Limb (tissue), 2 donors: Measurements from ENCODE around the gene PAQR5.
"Not testable (repeated sequence)": the region's sequence is repeated elsewhere in the genome, so short reads cannot be mapped to it uniquely, and the experiment has no call there.

Experiments
- DNase-seq, 2 donors: peaks; one replicate each; pipeline ENCODE4 v3.0.0-alpha.2; 2016; ENCODE audit errors: extremely low spot score in 2 of 2

PAQR5 gene, protein sequence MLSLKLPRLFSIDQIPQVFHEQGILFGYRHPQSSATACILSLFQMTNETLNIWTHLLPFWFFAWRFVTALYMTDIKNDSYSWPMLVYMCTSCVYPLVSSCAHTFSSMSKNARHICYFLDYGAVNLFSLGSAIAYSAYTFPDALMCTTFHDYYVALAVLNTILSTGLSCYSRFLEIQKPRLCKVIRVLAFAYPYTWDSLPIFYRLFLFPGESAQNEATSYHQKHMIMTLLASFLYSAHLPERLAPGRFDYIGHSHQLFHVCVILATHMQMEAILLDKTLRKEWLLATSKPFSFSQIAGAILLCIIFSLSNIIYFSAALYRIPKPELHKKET

GRCh38 chr15:69298697-69299441 lies at the start of gene PAQR5:
Gene PAQR5, plus strand, starts transcription at chr15:69298912. Its CDS starts 61,169 bp downstream, at chr15:69360081.
- DNase-seq, result peak in 1 of 2 donors; percentile 52

DNA sequence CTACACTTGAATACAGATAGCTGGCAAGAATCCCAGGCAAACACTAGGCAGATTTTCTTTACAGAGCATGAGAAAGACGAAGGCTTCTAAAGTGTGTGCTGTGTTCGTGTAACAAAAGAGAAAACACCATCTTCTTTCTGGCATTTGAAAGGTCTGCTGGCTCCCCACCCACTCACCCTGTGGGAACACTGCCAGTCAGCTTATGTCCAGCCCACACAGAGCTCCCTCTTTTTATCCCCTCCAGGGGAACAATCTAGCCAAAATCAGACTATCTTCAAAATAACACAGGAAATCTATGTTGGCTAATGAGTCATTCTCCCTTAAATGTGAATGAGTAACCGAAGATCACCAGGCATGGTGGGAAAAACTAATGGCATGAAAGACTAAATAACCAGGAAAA lies 45.6 kb upstream of the PAQR5 start:
- no peak for DNase-seq

DNA sequence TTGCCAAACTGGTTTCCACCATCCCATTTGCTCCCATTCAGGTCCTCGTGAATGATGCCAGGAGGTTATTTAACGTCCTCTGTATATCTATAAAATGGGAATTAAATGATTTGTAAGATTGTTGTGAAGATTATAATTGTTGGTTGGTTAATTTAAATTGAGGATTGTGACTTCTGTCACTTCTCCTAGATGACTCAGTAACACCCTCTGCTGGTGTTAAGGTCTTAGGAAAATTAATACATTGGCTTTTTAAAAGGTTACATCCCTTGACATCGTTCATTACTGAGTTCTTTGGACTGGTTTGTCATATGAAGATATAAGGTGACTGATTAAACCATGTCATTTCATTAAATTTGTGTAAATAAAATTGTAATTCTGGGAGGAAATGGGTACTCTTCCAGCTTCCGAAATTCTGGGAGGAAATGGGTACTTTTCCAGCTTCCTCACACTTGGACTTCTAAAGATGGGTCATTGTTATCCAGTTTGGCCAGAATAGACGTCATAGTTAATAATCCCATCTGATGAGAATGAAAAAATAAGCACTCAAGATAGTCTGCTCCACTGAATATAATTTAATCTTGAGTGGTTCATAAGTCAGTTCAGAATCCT lies 33.3 kb upstream of the PAQR5 start:
- no peak for DNase-seq

DNA sequence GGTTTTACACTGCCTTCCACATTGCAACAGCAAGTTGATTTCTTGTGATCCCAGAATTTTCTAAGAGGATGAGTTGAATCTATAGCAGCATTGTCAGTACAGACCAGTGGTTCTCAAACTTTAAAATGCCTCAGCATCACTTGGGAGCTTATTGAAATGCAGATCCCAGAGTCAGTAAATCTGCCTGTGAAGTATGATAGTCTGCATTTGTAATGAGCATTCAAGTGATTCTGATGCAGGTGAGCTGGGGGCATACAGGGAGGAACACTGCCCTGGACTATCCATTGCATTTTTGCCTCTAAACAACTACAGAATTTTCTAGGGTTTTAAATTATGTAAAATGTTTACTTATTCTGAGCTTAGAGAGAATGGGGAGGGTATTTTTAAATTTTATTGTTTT lies 27.5 kb upstream of the PAQR5 start:
- no peak for DNase-seq

- no peak for DNase-seq
These were observed 26.6 kb upstream of the PAQR5 start for GRCh38 chr15:69272139-69272538.

DNA sequence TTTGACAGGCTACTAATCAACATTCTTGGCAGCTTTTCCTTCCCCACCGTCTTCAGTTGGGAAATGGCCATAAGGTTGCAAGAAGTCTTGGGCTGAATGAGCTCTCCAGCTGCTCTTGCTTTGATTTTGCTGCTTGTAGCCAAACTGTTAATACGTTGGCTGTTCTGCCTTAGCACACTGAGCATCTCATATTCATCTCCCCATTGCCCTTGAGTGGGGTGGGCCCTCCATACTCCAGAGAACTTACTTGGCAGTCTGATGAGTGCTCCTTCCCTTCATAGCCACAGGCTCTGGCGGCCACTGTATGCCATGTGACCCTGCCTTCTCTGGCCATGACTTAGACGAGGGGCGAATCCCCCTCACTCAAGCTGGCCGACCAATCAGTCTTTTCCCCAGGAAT lies 25.8 kb upstream of the PAQR5 start:
- no peak for DNase-seq

- no peak for DNase-seq
These were observed 23.5 kb upstream of the PAQR5 start for GRCh38 chr15:69275074-69275670.

- no peak for DNase-seq
These were observed 22.7 kb upstream of the PAQR5 start for GRCh38 chr15:69275933-69276560.

GRCh38 chr15:69277316-69277715 lies 21.4 kb upstream of the PAQR5 start:
- no peak for DNase-seq

DNA sequence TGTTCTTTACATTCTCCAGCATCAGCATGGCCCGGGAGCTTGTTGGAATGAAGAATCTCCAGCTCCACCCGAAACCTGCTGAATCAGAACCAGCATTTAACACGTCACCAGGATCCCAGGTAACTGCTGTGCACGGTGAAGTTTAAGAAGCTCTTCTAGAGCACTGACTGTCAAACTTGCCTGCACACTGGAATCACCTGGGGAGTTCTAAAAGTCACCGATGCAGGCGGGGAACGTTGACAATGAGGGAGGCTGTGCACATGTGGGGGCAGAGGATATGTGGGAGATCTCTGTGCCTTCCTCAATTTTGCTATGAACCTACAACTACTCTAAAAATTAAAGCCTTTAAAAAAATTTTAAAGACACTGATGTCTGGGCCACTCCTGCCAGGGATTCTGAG lies 19.1 kb upstream of the PAQR5 start:
- no peak for DNase-seq

DNA sequence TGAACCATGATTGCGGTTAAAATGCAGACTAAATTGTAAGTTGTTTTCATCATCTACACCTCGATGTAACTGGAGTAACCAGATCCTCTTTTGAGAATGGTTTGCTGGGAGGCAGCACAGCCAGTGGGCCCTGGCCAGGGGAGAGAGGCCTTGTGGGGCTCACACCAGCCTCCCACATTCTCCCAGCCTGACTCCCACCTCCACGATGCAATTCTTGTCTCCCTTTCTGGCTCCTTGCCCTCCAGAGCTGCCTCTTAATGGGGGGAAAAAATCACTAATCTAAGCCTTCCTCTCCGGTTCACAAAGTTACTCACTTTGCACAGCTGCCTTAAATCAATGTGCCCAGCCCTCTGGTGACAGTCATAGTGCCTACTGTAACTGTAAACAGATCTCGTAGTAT lies 17.9 kb upstream of the PAQR5 start:
- DNase-seq, result no peak

DNA sequence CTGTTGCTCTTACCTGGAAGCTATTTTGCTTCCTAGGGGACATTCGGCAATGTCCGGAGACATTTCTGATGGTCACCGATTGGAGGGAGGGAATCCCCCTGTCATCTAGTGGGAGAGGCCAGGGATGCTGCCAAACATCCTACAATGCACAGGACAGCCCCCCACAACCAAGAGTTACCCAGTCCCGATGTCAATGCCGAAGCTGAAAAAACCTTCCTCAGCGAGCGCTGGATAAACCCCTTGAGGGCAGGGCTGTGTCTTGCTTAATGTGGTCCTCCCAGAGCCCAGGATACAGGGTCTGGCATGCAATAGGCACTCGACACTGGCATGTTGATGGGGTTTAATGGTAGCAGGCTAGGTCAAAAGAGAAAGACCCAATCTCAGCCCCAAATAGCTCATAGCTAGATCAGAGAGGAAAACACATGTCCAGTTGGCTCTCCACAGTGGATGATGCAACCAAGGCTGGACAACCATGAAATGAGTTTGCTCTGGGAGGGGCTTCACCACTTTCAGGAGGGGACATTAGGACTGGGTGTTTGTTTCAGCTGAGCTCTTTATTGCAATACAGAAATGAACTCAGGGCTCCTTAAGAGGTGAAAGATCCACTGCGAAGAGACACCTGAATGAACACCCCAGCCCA lies 16.5 kb upstream of the PAQR5 start:
- DNase-seq, result no peak

- DNase-seq, result no peak
These were observed 12.9 kb upstream of the PAQR5 start for GRCh38 chr15:69285834-69286233.

- DNase-seq, result no peak
These were observed 10.7 kb upstream of the PAQR5 start for GRCh38 chr15:69288011-69288410.

- no peak for DNase-seq
These were observed 10.0 kb upstream of the PAQR5 start for GRCh38 chr15:69288531-69289341.

DNA sequence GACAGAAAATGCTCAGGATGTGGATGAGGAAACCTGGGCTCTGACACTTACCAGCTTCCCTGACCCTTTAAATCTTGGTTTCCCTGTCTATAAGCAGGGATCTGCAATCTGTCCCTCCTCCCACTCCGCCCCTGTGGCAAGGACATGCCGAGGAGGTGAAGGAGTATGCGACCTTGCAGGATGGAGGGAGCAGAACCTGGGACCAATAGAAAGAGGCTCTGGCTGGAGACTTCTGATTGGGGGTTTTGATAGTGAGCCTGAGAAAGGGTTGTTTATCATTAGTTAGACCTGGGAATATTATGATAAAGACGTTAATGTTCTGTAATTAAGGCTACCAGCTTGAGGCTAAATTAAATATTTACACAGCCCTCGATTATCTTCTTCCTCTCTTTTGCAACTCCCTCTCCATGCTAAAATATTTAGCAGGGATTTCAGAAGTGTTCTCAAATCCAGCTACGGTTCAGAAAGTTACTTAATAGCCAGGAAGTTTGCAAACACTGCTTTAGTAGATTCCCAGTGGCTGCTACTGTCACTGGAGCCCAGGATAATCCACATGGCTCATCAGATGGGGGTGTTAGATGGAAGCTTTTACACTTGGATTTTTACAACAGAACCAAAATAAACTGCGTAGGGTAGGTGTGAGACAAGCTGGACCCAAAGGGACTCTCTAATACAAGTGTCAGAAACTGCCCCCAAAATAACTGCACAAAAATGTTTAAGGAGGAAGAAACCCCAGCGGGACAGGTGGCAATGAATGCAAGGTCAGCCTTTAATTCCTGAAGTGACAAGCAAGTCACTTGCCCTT lies 9.2 kb upstream of the PAQR5 start:
- no peak for DNase-seq

DNA sequence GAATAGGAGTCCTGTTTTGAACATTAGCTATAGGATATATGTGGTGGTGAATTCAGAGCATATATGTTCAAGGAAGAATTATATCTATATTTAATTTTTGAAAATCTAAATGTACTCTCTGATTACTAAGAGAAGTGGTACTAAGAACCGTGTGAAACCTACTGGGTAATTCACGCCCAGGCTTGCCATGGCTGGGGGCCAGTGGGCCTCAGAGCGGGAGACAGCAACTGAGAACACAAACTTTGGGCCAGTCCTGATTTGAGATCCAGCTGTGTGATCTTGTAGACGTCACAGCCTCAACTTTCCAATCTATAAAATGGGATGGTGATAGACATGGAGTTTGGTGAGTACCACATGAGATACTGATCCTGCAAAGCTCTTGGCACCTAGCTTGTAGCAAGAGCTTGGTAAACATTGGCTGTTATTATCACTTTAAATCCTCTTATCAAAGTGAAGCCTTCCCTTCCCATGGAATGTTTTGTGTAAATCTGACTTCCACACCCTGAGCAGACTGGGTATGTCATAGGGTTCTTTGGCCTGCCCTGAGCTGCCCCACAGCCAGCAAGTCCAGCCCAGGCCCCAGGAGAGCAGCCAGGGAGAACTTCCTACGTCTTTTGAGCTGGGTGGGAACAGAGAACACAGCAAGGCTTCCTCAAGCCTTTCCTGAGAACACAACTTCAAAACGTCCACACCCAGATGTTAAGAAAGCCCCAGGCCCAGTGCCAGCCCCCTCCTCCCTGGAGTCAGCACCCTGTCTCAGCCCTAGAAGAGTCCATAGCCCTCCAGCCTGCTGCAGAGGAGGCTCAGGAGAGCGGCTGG lies 8.2 kb upstream of the PAQR5 start:
- no peak for DNase-seq

DNA sequence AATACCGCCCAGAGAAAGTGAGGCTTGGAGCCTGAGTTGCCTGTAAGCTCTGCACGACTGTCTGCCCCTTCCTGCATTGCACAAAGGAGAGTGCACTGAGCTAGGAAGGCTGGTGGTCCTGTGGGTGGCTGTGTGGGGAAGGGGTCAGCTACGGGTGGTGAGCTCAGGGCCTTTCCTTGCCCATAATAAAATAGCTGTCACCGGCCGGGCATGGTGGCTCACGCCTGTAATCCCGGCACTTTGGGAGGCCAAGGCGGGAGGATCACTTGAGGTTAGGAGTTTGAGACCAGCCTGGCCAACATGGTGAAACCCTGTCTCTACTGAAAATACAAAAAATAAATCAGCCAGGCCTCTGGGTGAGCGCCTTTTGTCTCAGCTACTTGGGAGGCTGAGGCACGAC lies 7.1 kb upstream of the PAQR5 start:
- DNase-seq, result not testable (repeated sequence)
